CD4-positive, alpha-beta T cell treated with Interleukin-21 for 1 hour (primary cell): ENCODE results near the gene RCC2.
"Not testable (repeated sequence)": the region's sequence is repeated elsewhere in the genome, so short reads cannot be mapped to it uniquely, and the experiment has no call there.

Experiments used
- DNase-seq: peaks from one replicate; pipeline ENCODE4 v3.0.0-alpha.2; 2020

Gene RCC2

GRCh38 chr1:17439250-17440073, at the start of gene RCC2:
Gene RCC2, minus strand, starts transcription at chr1:17439677. Its CDS starts 1,163 bp downstream, at chr1:17438514.
- peak; percentile 80 for DNase-seq

- DNase-seq, result no peak
Measured at GRCh38 chr1:17486242-17486641, 46.8 kb upstream of the RCC2 start.

- no peak for DNase-seq
Measured at GRCh38 chr1:17485281-17485680, 45.8 kb upstream of the RCC2 start.

- not testable (repeated sequence) for DNase-seq
Measured at GRCh38 chr1:17481981-17482380, 42.5 kb upstream of the RCC2 start.

- DNase-seq, result no peak
Measured at GRCh38 chr1:17480846-17481245, 41.4 kb upstream of the RCC2 start.

GRCh38 chr1:17475752-17476151, 36.3 kb upstream of the RCC2 start:
- DNase-seq, result no peak

- DNase-seq, result not testable (repeated sequence)
Measured at GRCh38 chr1:17474836-17475555, 35.5 kb upstream of the RCC2 start.

GRCh38 chr1:17472814-17473213, 33.3 kb upstream of the RCC2 start:
- DNase-seq, result no peak

GRCh38 chr1:17471393-17471792, 31.9 kb upstream of the RCC2 start:
- DNase-seq, result no peak

GRCh38 chr1:17470021-17470799, 30.7 kb upstream of the RCC2 start:
- no peak for DNase-seq

GRCh38 chr1:17468357-17469265, 29.1 kb upstream of the RCC2 start:
- not testable (repeated sequence) for DNase-seq

- DNase-seq, result no peak
Measured at GRCh38 chr1:17466359-17466758, 26.9 kb upstream of the RCC2 start.

- no peak for DNase-seq
Measured at GRCh38 chr1:17465228-17465627, 25.8 kb upstream of the RCC2 start.

GRCh38 chr1:17463991-17464390, 24.5 kb upstream of the RCC2 start:
- DNase-seq, result no peak

GRCh38 chr1:17462669-17463068, 23.2 kb upstream of the RCC2 start:
- DNase-seq, result no peak

GRCh38 chr1:17460219-17460618, 20.7 kb upstream of the RCC2 start:
- no peak for DNase-seq

GRCh38 chr1:17458794-17459193, 19.3 kb upstream of the RCC2 start:
- no peak for DNase-seq

GRCh38 chr1:17452686-17453085, 13.2 kb upstream of the RCC2 start:
- DNase-seq, result no peak

- DNase-seq, result not testable (repeated sequence)
Measured at GRCh38 chr1:17452203-17452602, 12.7 kb upstream of the RCC2 start.

GRCh38 chr1:17451731-17452130, 12.3 kb upstream of the RCC2 start:
- DNase-seq, result no peak

GRCh38 chr1:17447501-17447992, 8.1 kb upstream of the RCC2 start:
- no peak for DNase-seq

- DNase-seq, result no peak
Measured at GRCh38 chr1:17442841-17443240, 3.4 kb upstream of the RCC2 start.
